HG03103 (cell line): ENCODE measurements around the gene COMTD1.
"Not testable (repeated sequence)": the region's sequence is repeated elsewhere in the genome, so short reads cannot be mapped to it uniquely, and the experiment has no call there.

ENCODE experiments used
- ATAC-seq: cut with Tn5 transposase; IDR thresholded peaks from one replicate; pipeline ENCODE4 v1.9.1; 2021; ENCODE audit warnings: low read depth; ENCODE audit not compliant: unreplicated experiment

COMTD1 gene

DNA sequence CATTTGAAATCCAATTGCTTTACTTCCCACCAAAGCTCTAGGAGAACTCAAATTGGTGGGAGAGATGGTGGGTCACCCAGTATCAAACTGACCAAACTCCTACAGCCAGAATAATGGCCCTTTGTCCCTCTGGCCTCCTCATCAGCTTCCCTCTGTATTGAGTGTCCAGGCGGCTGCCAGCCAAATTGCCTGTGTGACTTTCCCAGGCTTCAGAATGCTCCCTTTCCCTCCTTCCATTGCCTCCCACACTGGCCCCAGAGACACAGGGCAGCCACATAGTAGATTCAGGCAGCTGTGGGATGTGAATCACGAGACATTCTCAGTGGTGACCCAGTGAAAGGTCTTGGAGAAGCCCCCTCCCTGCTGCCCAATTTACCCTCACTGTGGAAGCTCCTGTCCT lies 37.9 kb downstream of the COMTD1 start:
- ATAC-seq, result no peak

DNA sequence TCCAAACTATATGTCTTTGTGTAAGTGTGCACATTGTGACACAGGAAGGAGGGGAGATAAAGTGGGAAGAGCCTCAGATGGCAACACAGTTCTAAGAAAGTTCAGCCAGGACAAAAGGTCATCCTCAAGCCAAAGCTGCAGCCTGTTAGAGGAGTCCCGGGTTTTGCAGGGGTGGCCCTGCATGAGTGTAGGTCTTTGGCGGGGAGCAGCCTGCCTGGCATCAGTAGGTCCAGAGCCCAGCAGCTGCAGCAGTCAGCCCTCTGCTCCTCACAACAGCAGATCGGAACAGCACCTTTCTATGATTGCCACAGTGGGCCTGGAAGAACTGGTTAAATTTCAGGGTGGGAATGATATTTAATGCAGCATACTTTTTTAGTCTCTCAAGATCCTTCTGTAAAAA lies 38.7 kb downstream of the COMTD1 start:
- ATAC-seq, result no peak

- ATAC-seq, result no peak
Observed at GRCh38 chr10:75195035-75195763, 40.6 kb downstream of the COMTD1 start.

DNA sequence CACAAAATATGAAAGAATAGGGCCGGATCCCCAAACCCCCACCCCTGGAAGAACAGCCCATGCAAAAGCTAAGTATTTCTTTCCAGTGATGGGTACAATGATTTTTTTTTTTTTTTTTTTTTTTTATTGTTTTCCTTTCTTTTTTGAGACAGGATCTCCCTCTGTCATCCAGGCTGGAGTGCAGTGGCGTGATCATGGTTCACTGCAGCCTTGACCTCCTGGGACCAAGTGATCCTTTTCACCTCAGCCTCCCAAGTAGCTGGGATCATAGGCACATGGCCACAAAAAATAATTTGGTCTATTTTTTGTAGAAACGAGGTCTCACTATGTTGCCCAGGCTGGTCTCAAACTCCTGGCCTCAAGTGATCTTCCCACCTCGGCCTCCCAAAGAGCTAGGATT lies 41.1 kb downstream of the COMTD1 start:
- not testable (repeated sequence) for ATAC-seq

DNA sequence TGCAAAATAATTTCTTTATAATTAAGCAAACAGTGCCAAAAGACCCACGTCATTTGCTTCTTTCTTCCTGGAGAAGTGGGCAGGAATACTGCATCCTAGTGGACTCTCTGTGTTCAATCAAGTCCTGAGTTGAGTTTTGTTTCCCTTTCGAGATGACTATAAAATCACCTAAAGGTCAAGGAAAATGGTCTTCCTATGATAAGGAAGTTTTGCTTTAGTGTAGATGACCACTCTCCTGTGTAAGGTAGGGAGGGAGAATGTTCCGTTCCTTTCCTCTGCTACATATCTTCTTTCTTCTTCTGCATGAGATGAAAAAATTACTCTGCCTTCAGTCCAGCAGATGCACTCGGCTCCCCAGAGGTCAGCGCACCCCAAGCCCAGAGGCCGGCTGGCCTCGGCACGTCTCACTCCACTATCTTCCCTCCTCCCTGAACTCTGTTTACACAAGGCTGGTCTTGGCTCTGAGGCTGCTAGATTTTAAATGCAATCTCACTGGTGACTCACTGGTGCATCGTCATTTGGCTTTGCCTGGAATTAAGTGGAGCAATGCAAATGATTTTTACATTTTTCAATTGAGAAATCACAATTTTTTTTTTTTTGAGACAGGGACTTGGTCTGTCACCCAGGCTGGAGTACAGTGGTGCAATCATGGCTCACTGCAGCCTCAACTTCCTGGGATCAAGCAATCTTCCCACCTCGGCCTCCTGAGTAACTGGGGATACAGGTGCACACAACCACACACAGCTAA lies 43.8 kb downstream of the COMTD1 start:
- ATAC-seq, result no peak

GRCh38 chr10:75189266-75190096 lies 46.3 kb downstream of the COMTD1 start:
- ATAC-seq, result no peak

GRCh38 chr10:75188522-75188921 lies 47.2 kb downstream of the COMTD1 start:
- not testable (repeated sequence) for ATAC-seq

DNA sequence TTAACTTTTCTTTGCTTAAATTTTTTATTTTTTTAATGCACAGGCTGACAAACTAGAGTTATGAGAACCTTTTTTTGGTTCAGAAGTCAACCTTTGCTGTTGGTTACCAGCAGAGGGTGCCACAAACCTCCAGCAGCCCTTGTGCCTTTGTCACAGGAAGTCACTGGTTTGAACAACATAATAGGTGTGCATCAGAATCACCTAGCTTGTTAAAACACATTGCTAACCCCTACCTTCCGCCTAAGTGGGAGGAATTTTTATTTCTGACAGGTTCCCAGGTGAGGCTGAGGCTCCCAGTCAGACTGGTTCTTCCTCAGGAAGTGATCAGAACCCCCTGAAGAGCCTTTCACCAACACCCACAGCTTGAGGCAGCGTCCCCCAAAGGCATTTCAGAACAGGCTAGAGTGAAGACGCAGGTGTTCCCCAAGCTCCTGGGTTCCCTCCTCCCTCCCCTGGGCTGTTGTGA lies 47.8 kb downstream of the COMTD1 start:
- no peak for ATAC-seq

GRCh38 chr10:75186310-75186709 lies 49.4 kb downstream of the COMTD1 start:
- ATAC-seq, result no peak
